ENCODE results near the gene LMO7.

Gene LMO7

GRCh38 chr13:75794663-75795062, 158.5 kb downstream of the LMO7 start:
- no peak for DNase-seq (ENCODE audit: low read depth)
- H3K4me3 ChIP-seq (ENCODE audit: low read depth, low read length) = no peak overlapping the region
- TF ChIP-seq CTCF (IDR thresholded peaks at IDR 0.05; ENCODE audit: insufficient read depth, low read depth, low read length, missing control alignments) = no peak

GRCh38 chr13:75795274-75795673, 159.1 kb downstream of the LMO7 start:
- TF ChIP-seq CTCF (IDR thresholded peaks at IDR 0.05; ENCODE audit: insufficient read depth, low read depth, low read length, missing control alignments) = no peak
- H3K4me3 ChIP-seq (ENCODE audit: low read depth, low read length) = no peak overlapping the region
- DNase-seq (ENCODE audit: low read depth) = no peak

- H3K4me3 ChIP-seq (ENCODE audit: low read depth, low read length) = no peak overlapping the region
- TF ChIP-seq CTCF (IDR thresholded peaks at IDR 0.05; ENCODE audit: insufficient read depth, low read depth, low read length, missing control alignments) = no peak
- no peak for DNase-seq (ENCODE audit: low read depth)
Observed at GRCh38 chr13:75796825-75797224, 160.7 kb downstream of the LMO7 start.

GRCh38 chr13:75797239-75797638, 161.1 kb downstream of the LMO7 start:
- H3K4me3 ChIP-seq (ENCODE audit: low read depth, low read length) = no peak overlapping the region
- DNase-seq (ENCODE audit: low read depth) = no peak
- no peak for TF ChIP-seq CTCF (IDR thresholded peaks at IDR 0.05; ENCODE audit: insufficient read depth, low read depth, low read length, missing control alignments)

GRCh38 chr13:75797719-75798118, 161.6 kb downstream of the LMO7 start:
- DNase-seq (ENCODE audit: low read depth) = no peak
- H3K4me3 ChIP-seq (ENCODE audit: low read depth, low read length) = no peak overlapping the region
- TF ChIP-seq CTCF (IDR thresholded peaks at IDR 0.05; ENCODE audit: insufficient read depth, low read depth, low read length, missing control alignments) = no peak

- TF ChIP-seq CTCF (IDR thresholded peaks at IDR 0.05; ENCODE audit: insufficient read depth, low read depth, low read length, missing control alignments) = no peak
- DNase-seq (ENCODE audit: low read depth) = no peak
Observed at GRCh38 chr13:75798353-75799255, 162.5 kb downstream of the LMO7 start.

GRCh38 chr13:75800545-75800944, 164.4 kb downstream of the LMO7 start:
- no peak for TF ChIP-seq CTCF (IDR thresholded peaks at IDR 0.05; ENCODE audit: insufficient read depth, low read depth, low read length, missing control alignments)
- DNase-seq (ENCODE audit: low read depth) = no peak
- no peak overlapping the region for H3K4me3 ChIP-seq (ENCODE audit: low read depth, low read length)

More at GRCh38 chr13:75798353-75799255, 162.5 kb downstream of the LMO7 start:
- no peak overlapping the region for H3K4me3 ChIP-seq (ENCODE audit: low read depth, low read length)

All from GM12865 (cell line).